Loucy (cell line): ENCODE results near the gene RPTOR.

Source experiments
- H2AFZ ChIP-seq: fragments of 200-600 bp; sonication (generic); 2 replicates; pipeline ENCODE4 v1.6.0; 2016; ENCODE audit warnings: antibody characterized with exemption, mild to moderate bottlenecking, low read length, moderate library complexity
- H3F3A ChIP-seq: fragments of 200-600 bp; 2 replicates; pipeline ENCODE4 v1.6.0; 2016; ENCODE audit warnings: antibody characterized with exemption, low read depth, mild to moderate bottlenecking
- H3K27me3 ChIP-seq: fragments of 200-600 bp; sonication (generic); 2 replicates; pipeline ENCODE4 v1.6.1; 2014; ENCODE audit warnings: low read length, mild to moderate bottlenecking; ENCODE audit not compliant: insufficient read depth, poor library complexity, severe bottlenecking
- H3K36me3 ChIP-seq: fragments of 200-600 bp; sonication (generic); 2 replicates; pipeline ENCODE4 v1.6.1; 2016; ENCODE audit warnings: low read length; ENCODE audit not compliant: insufficient read depth
- H3K4me1 ChIP-seq: fragments of 200-600 bp; sonication (generic); 2 replicates; pipeline ENCODE4 v1.5.1; 2014; ENCODE audit warnings: low read length, mild to moderate bottlenecking; ENCODE audit not compliant: insufficient read depth, poor library complexity, severe bottlenecking
- H3K4me2 ChIP-seq: fragments of 200-600 bp; sonication (generic); 2 replicates; pipeline ENCODE4 v1.6.0; 2014; ENCODE audit warnings: antibody characterized with exemption, low read length, low read depth, mild to moderate bottlenecking; ENCODE audit not compliant: poor library complexity, severe bottlenecking
- H3K4me3 ChIP-seq: fragments of 200-600 bp; sonication (generic); 2 replicates; pipeline ENCODE4 v1.5.1; 2014; ENCODE audit warnings: low read length, mild to moderate bottlenecking, mixed read lengths; ENCODE audit not compliant: poor library complexity, severe bottlenecking
- H3K79me2 ChIP-seq: fragments of 200-600 bp; sonication (generic); 2 replicates; pipeline ENCODE4 v1.6.1; 2014; ENCODE audit warnings: low read length; ENCODE audit not compliant: insufficient read depth
- H3K9ac ChIP-seq: fragments of 200-600 bp; sonication (generic); 2 replicates; pipeline ENCODE4 v1.6.0; 2014; ENCODE audit warnings: mild to moderate bottlenecking, low read depth, low read length, moderate library complexity; ENCODE audit not compliant: poor library complexity, severe bottlenecking
- H3K9me2 ChIP-seq: fragments of 200-600 bp; sonication (generic); replicated peaks from 2 replicates; pipeline ENCODE4 v1.6.1; 2016; ENCODE audit warnings: low read depth, low read length, mixed read lengths
- H3K9me3 ChIP-seq: fragments of 200-600 bp; sonication (generic); 2 replicates; pipeline ENCODE4 v1.6.1; 2014; ENCODE audit warnings: mild to moderate bottlenecking, antibody characterized with exemption, low read length, low read depth; ENCODE audit not compliant: insufficient read depth
- H4K20me1 ChIP-seq: fragments of 200-600 bp; sonication (generic); 2 replicates; pipeline ENCODE4 v1.6.0; 2014; ENCODE audit warnings: antibody characterized with exemption, low read length, mild to moderate bottlenecking; ENCODE audit not compliant: insufficient read depth, poor library complexity, severe bottlenecking
- CTCF ChIP-seq: fragments of 200-600 bp; sonication (generic); conservative IDR thresholded peaks from 2 replicates; pipeline ENCODE4 v1.5.1; 2014; ENCODE audit warnings: mild to moderate bottlenecking, antibody characterized with exemption, low read length
- EZH2phosphoT487 ChIP-seq: fragments of 200-600 bp; IDR thresholded peaks from 2 replicates; pipeline ENCODE4 v1.6.1; 2018; ENCODE audit warnings: antibody characterized with exemption, mild to moderate bottlenecking, moderate library complexity, borderline replicate concordance

RPTOR gene

GRCh38 chr17:80588702-80589383 is 44.2 kb downstream of the RPTOR start:
- Histone ChIP-seq H3K4me3 (no peak overlapping the region), H3K9me2 (no peaks in the 10 kb centered on the region), H3K9ac (no peak overlapping the region), H3K9me3 (no peaks in the 10 kb centered on the region), H3K4me1 (peaks cover 26% of the 10 kb centered on the region), H3K79me2 (peaks cover 84% of the 10 kb centered on the region), H2AFZ (no peak overlapping the region), H3F3A (no peaks in the 10 kb centered on the region), H4K20me1 (no peaks in the 10 kb centered on the region), H3K4me2 (no peak overlapping the region), H3K36me3 (no peaks in the 10 kb centered on the region), H3K27me3 (no peaks in the 10 kb centered on the region)
- TF ChIP-seq CTCF = no peak
- TF ChIP-seq EZH2phosphoT487 = no peak

GRCh38 chr17:80591788-80592187 is 47.1 kb downstream of the RPTOR start:
- Histone ChIP-seq H3K4me1 (peaks cover 41% of the 10 kb centered on the region), H3K79me2 (peaks cover 88% of the 10 kb centered on the region), H4K20me1 (no peaks in the 10 kb centered on the region), H3K4me3 (no peak overlapping the region), H3K9ac (no peak overlapping the region), H3K9me3 (no peaks in the 10 kb centered on the region), H3K9me2 (no peaks in the 10 kb centered on the region), H3K36me3 (no peaks in the 10 kb centered on the region), H3F3A (no peaks in the 10 kb centered on the region), H3K27me3 (no peaks in the 10 kb centered on the region), H3K4me2 (peak overlapping the region; percentile 2), H2AFZ (no peak overlapping the region)
- TF ChIP-seq CTCF (no peak), EZH2phosphoT487 (no peak)

- Histone ChIP-seq H2AFZ (no peak overlapping the region), H3K36me3 (no peaks in the 10 kb centered on the region), H4K20me1 (no peaks in the 10 kb centered on the region), H3K9me3 (no peaks in the 10 kb centered on the region), H3K4me2 (no peak overlapping the region), H3K9me2 (no peaks in the 10 kb centered on the region), H3F3A (no peaks in the 10 kb centered on the region), H3K27me3 (no peaks in the 10 kb centered on the region), H3K9ac (no peak overlapping the region), H3K4me3 (no peak overlapping the region), H3K4me1 (peaks cover 41% of the 10 kb centered on the region), H3K79me2 (peaks cover 88% of the 10 kb centered on the region)
- TF ChIP-seq CTCF (no peak), EZH2phosphoT487 (no peak)
These were observed 47.6 kb downstream of the RPTOR start for GRCh38 chr17:80592243-80592642.
